ENCODE measurements around the gene NPAS3. TPM values are rescaled to one million over a fixed set of nuclear protein-coding genes. Genes with fewer than 3 reads are reported as not detected.

The NPAS3 gene
- total and polyA plus RNA-seq, 4 donors = 0.07 to 0.09 (median 0.08) TPM; not detected in 1

- no peak for TF ChIP-seq SP1 (IDR thresholded peaks at IDR 0.05)
- no peak for TF ChIP-seq EGR1 (IDR thresholded peaks at IDR 0.05; ENCODE audit: low read depth in 2 of 2)
- no peak for TF ChIP-seq NR2F2 (IDR thresholded peaks at IDR 0.05)
- TF ChIP-seq RAD21 (IDR thresholded peaks at IDR 0.05) = no peak
- no peak for TF ChIP-seq CTCF (IDR thresholded peaks at IDR 0.05; ENCODE audit: low read depth, low read length, missing input control)
- no peak for TF ChIP-seq JUND (IDR thresholded peaks at IDR 0.05)
- H3K4me1 ChIP-seq (ENCODE audit: control insufficient read depth in 4 of 4, insufficient read depth in 4 of 4, low read length in 3 of 4) = no peaks in the 10 kb centered on the region
- H3K9ac ChIP-seq (ENCODE audit: low read depth in 1 of 2, low read length in 2 of 2) = no peak overlapping the region
- 84% methylated on average over 3 of the region's 3 CpGs for WGBS
- no peaks in the 10 kb centered on the region for H3K9me3 ChIP-seq (ENCODE audit: control insufficient read depth in 4 of 4, low read length in 3 of 4)
- H3K27ac ChIP-seq (ENCODE audit: low read depth in 1 of 2, low read length in 2 of 2) = no peak overlapping the region
- no peak overlapping the region for H3K4me3 ChIP-seq (ENCODE audit: low read depth in 1 of 3, low read length in 3 of 3)
- H3K36me3 ChIP-seq (ENCODE audit: control insufficient read depth in 4 of 4, insufficient read depth in 3 of 4, low read depth in 1 of 4, low read length in 3 of 4) = no peaks in the 10 kb centered on the region
- H3K27me3 ChIP-seq (ENCODE audit: control insufficient read depth in 4 of 4, insufficient read depth in 4 of 4, low read length in 3 of 4) = peaks cover 0 to 3% (median 0%) of the 10 kb centered on the region in 4 donors
- no peak for DNase-seq (ENCODE audit: low spot score)
Measured at GRCh38 chr14:33509454-33509853, 570.8 kb downstream of the NPAS3 start.

GRCh38 chr14:33510063-33510481 lies 571.4 kb downstream of the NPAS3 start:
- no peak for DNase-seq (ENCODE audit: low spot score)
- Histone ChIP-seq H3K9me3 (ENCODE audit: control insufficient read depth in 4 of 4, low read length in 3 of 4) (no peaks in the 10 kb centered on the region), H3K27ac (ENCODE audit: low read depth in 1 of 2, low read length in 2 of 2) (no peak overlapping the region), H3K27me3 (ENCODE audit: control insufficient read depth in 4 of 4, insufficient read depth in 4 of 4, low read length in 3 of 4) (peaks cover 0 to 3% (median 0%) of the 10 kb centered on the region in 4 donors), H3K4me3 (ENCODE audit: low read depth in 1 of 3, low read length in 3 of 3) (no peak overlapping the region), H3K9ac (ENCODE audit: low read depth in 1 of 2, low read length in 2 of 2) (no peak overlapping the region), H3K4me1 (ENCODE audit: control insufficient read depth in 4 of 4, insufficient read depth in 4 of 4, low read length in 3 of 4) (no peaks in the 10 kb centered on the region), H3K36me3 (ENCODE audit: control insufficient read depth in 4 of 4, insufficient read depth in 3 of 4, low read depth in 1 of 4, low read length in 3 of 4) (no peaks in the 10 kb centered on the region)
- TF ChIP-seq FOXA1 (IDR thresholded peaks at IDR 0.05) (no peak), TAF1 (conservative IDR thresholded peaks at IDR 0.05) (no peak), SP1 (IDR thresholded peaks at IDR 0.05) (no peak), NR2F2 (IDR thresholded peaks at IDR 0.05) (no peak), RXRA (IDR thresholded peaks at IDR 0.05) (no peak), HNF4G (IDR thresholded peaks at IDR 0.05) (no peak), EGR1 (IDR thresholded peaks at IDR 0.05; ENCODE audit: low read depth in 2 of 2) (no peak), ATF3 (IDR thresholded peaks at IDR 0.05) (no peak), JUND (IDR thresholded peaks at IDR 0.05) (no peak), CTCF (IDR thresholded peaks at IDR 0.05; ENCODE audit: low read depth, low read length, missing input control) (no peak), HNF4A (conservative IDR thresholded peaks at IDR 0.05) (no peak), YY1 (IDR thresholded peaks at IDR 0.05) (no peak), MAX (IDR thresholded peaks at IDR 0.05) (no peak), ZBTB33 (IDR thresholded peaks at IDR 0.05) (no peak)
- TF ChIP-seq, protein P1, sequence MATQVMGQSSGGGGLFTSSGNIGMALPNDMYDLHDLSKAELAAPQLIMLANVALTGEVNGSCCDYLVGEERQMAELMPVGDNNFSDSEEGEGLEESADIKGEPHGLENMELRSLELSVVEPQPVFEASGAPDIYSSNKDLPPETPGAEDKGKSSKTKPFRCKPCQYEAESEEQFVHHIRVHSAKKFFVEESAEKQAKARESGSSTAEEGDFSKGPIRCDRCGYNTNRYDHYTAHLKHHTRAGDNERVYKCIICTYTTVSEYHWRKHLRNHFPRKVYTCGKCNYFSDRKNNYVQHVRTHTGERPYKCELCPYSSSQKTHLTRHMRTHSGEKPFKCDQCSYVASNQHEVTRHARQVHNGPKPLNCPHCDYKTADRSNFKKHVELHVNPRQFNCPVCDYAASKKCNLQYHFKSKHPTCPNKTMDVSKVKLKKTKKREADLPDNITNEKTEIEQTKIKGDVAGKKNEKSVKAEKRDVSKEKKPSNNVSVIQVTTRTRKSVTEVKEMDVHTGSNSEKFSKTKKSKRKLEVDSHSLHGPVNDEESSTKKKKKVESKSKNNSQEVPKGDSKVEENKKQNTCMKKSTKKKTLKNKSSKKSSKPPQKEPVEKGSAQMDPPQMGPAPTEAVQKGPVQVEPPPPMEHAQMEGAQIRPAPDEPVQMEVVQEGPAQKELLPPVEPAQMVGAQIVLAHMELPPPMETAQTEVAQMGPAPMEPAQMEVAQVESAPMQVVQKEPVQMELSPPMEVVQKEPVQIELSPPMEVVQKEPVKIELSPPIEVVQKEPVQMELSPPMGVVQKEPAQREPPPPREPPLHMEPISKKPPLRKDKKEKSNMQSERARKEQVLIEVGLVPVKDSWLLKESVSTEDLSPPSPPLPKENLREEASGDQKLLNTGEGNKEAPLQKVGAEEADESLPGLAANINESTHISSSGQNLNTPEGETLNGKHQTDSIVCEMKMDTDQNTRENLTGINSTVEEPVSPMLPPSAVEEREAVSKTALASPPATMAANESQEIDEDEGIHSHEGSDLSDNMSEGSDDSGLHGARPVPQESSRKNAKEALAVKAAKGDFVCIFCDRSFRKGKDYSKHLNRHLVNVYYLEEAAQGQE (IDR thresholded peaks at IDR 0.05) = no peak
- 74% methylated on average over 6 of the region's 6 CpGs for WGBS

Measured in liver (tissue), 9 donors.